ENCODE data around the gene USF1.
"Not testable (repeated sequence)": the region's sequence is repeated elsewhere in the genome, so short reads cannot be mapped to it uniquely, and the experiment has no call there.

The USF1 gene

DNA sequence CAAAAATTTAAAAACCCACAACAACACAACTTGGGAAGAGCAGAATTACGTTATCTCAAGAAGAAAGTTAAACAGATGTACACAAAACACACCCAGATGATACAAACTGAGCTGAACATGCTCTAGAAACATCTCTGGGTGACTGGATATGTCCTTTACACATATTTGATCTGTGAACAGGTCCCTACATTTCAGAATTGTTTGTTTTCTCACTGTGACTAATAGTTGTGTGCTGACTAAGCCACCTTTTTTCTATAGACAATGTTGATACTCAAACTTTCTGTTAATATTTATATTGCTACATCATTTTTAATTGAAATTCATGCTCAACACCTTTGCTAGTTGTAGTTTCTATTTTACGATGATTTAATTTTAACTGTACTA, 23.8 kb downstream of the USF1 start:
- no peak for TF ChIP-seq POLR2A (IDR thresholded peaks at IDR 0.05; ENCODE audit: low read length)
- no peak for TF ChIP-seq GATA1 (IDR thresholded peaks at IDR 0.05; ENCODE audit: low read depth, low read length)
- DNase-seq: peak; percentile 38 to 54

DNA sequence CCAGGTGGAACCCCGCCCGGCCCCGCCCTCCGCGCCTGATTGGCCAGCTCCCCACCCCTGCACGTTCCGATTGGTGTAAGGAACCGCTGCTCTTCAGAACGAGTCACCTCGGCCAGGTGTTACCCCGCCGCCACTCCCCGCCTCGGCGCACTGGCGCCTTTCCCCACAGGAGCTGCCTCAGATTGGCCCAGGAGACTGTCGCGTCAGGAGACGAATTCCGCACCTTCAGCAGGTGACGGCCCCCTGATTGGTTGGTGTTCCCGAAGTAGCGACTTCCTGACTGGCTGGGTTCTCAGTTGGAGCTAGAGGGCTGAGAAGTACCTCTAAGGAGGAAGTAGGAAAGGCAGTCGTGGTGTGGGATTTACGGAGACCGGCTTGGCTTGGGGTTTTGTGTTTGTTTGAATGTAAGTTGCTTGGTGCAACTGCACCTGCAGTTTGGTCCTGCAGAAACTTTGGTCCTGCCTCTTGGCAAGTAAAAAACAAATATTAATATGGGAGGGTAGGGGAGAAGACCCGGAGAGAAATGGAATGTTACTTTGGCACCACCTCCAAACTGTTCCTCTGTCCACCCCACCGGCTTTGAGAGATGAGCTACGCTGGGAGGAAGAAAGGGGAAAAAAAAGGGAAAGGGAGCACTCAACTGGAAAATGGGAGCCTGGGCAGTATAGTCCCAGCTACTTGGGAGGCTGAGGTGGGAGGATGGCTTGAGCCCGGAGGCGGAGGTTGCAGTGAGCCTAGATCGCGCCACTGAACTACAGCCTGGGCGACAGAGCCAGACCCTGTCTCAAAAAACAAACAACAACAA, 24.4 kb downstream of the USF1 start:
- TF ChIP-seq GATA1 (IDR thresholded peaks at IDR 0.05; ENCODE audit: low read depth, low read length) (no peak), POLR2A (IDR thresholded peaks at IDR 0.05; ENCODE audit: low read length) (peak; percentile 84)
- peak; percentile 91 to 93 for DNase-seq

GRCh38 chr1:161020509-161021164, 25.1 kb downstream of the USF1 start, which contains the start of gene F11R:
TSS of gene F11R (minus strand) at chr1:161021152. CDS start at chr1:161021073, 79 bp downstream.
- DNase-seq: peak; percentile 89 to 91
- TF ChIP-seq GATA1 (IDR thresholded peaks at IDR 0.05; ENCODE audit: low read depth, low read length): no peak
- TF ChIP-seq POLR2A (IDR thresholded peaks at IDR 0.05; ENCODE audit: low read length): peak; percentile 81

- peak; percentile 43 to 64 for DNase-seq
- no peak for TF ChIP-seq POLR2A (IDR thresholded peaks at IDR 0.05; ENCODE audit: low read length)
- TF ChIP-seq GATA1 (IDR thresholded peaks at IDR 0.05; ENCODE audit: low read depth, low read length): no peak
Measured at GRCh38 chr1:161019751-161020495, 25.9 kb downstream of the USF1 start.

- not testable (repeated sequence) for DNase-seq
Measured at GRCh38 chr1:161019111-161019660, 26.6 kb downstream of the USF1 start.

DNA sequence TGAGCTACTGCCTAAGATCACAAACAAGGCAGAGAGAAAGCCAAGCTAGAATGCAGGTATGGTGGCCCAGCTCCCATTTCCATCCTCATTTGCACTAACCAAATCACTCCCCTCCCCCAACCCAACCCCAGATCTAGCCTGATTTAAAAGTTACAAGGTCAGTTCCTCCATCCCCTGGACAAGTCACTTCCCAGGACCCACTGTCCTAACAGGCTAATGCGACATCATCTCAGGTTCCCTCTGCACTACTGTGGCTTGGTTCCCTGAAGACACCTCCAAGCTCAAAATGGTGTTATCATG, 27.2 kb downstream of the USF1 start:
- no peak for DNase-seq
- TF ChIP-seq POLR2A (IDR thresholded peaks at IDR 0.05; ENCODE audit: low read length) (no peak), GATA1 (IDR thresholded peaks at IDR 0.05; ENCODE audit: low read depth, low read length) (no peak)

DNA sequence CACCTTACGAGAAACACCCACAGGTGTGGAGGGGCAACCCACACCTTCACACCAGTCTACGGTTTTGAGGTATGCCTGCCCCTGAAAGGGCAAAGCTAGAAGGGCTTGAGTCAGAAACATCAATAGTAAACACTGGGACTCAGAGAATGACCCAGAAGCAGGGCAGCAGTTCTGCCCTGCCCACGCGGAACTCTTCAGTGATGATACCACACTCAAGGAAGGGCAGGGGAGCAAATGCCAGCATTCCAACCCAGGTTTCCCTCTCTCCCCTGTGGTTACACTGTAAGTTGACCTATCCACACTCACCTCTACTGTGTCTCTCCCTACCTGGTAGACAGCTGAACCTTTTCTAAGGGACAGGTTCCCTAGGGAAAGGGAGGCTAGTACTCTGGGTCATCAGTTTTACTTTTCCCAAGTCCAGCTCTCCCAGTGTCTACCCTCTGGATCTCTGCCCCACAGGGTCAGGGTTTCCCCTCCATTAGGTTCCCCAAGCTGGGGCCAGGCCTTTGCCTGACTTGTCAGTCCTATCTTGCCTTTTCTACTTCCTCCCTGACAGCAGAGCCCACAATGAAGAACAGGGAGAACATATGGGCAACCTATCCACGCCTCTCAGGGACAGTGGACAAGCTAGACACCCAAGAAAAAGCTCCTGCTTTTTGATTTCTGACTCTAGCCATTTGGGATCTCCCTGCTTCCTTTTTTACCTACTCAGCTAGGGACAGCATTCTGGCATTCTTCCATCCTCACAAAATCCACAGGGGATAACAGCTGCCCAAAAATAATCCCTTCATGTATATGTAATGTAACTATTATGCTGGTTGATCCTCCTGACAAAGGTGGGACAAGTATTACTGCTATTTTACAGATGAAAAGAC, 27.8 kb downstream of the USF1 start:
- DNase-seq: no peak
- TF ChIP-seq POLR2A (IDR thresholded peaks at IDR 0.05; ENCODE audit: low read length): no peak

GRCh38 chr1:161017181-161017580, 28.6 kb downstream of the USF1 start:
- DNase-seq: not testable (repeated sequence)

DNA sequence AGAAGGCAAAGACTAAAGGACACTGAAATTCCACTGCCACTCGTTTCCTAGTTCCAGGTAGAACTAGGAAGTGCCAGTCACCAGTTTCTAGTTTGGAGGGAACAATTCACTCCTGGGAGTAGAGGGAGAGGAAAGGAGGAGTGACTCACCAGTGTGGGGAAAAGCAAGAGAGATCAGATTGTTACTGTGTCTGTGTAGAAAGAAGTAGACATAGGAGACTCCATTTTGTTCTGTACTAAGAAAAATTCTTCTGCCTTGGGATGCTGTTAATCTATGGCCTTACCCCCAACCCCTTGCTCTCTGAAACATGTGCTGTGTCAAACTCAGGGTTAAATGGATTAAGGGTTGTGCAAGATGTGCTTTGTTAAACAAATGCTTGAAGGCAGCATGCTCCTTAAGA, 29.1 kb downstream of the USF1 start:
- not testable (repeated sequence) for DNase-seq

DNA sequence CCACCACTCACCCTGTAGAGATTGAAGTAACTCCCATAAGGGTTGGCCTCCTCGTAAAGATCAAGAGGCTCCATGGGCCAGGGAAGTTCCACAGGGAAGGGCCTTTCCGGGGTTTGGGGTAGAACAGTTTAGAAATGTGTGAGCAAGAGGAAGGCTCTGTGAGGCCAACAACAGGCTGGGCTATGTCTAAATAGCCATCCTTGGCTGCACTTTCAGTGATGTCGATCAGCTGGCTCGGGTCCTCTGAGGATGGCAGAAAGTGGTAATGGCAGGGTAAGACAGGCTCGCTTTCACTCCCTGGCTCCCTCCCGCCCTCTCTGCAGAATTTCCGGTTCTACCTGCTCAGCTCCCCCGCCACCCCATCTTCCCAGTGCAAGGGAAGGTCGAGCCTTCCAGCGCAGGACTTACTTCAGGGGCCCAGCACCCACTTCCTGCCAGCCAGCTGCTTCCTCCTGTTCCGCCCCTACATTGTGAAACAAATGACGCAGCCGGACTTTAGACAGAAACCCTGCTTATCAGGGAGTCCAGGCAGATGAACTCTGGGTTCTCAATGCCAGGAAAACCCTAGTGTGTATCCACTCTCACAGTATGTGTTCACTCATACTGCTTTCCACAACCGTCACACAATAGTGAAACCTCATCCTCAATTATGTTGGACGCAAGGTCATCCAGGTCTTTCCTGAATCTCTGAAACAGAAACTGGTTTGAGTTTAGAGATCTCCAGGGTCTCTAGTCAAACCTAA, 32.1 kb downstream of the USF1 start:
- TF ChIP-seq POLR2A (IDR thresholded peaks at IDR 0.05; ENCODE audit: low read length) (peak; percentile 86), GATA1 (IDR thresholded peaks at IDR 0.05; ENCODE audit: low read depth, low read length) (peak; percentile 23)
- peak; percentile 96 to 97 for DNase-seq

DNA sequence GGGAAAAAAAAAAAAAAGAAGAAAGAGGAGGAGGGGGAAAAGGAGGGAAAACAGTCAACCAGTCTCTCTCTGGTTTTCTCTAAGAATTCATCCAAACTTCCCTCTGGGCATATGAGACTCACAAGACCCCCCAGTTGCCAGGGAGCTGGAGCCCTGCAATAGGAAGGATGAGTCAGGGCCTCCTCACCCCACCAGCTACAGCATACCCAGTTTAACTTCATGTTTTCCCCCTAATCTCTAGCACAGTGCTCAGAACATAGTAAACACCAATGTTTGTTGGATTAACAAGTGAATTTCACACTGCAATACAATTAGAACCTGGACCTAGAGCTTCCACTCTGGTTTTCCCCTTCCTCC, 32.7 kb downstream of the USF1 start:
- TF ChIP-seq POLR2A (IDR thresholded peaks at IDR 0.05; ENCODE audit: low read length): no peak
- peak; percentile 57 to 82 for DNase-seq

DNA sequence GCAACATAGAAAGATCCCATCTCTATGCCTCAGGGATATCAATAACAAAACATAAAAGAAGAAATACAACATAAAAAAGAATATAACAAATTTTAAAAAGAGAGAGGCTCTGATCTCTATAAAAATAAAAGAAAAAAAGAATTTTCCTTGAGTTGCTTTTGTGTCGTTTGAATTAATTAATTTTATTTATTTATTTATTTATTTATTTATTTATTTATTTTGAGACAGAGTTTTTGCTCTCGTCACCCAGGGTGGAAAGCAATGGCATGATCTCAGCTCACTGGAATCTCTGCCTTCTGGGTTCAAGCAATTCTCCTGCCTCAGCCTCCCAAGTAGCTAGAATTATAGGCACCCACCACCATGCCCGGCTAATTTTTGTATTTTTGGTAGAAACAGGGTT, 33.4 kb downstream of the USF1 start:
- no peak for TF ChIP-seq GATA1 (IDR thresholded peaks at IDR 0.05; ENCODE audit: low read depth, low read length)
- TF ChIP-seq POLR2A (IDR thresholded peaks at IDR 0.05; ENCODE audit: low read length): no peak
- DNase-seq: no peak

GRCh38 chr1:161009602-161010211, 36.1 kb downstream of the USF1 start:
- TF ChIP-seq GATA1 (IDR thresholded peaks at IDR 0.05; ENCODE audit: low read depth, low read length): no peak
- peak; percentile 31 for TF ChIP-seq POLR2A (IDR thresholded peaks at IDR 0.05; ENCODE audit: low read length)
- DNase-seq: peak; percentile 84 to 91
